Esophagus (tissue), 2 donors: ENCODE measurements around the gene ABHD17C. TPM values are rescaled to one million over a fixed set of nuclear protein-coding genes. Genes with fewer than 3 reads are reported as not detected.

Experiments
- H3K27ac ChIP-seq, 2 donors: one replicate each; pipeline ENCODE4 v1.5.1; 2013; ENCODE audit warnings: low read depth in 2 of 2, mild to moderate bottlenecking in 2 of 2, inconsistent platforms in 1 of 2, low read length in 1 of 2, moderate library complexity in 1 of 2
- H3K27me3 ChIP-seq, 2 donors: one replicate each; pipeline ENCODE4 v1.6.1; 2013; ENCODE audit warnings: low read length in 2 of 2, control low read depth in 1 of 2, mild to moderate bottlenecking in 1 of 2; ENCODE audit not compliant: insufficient read depth in 2 of 2, control insufficient read depth in 1 of 2
- H3K36me3 ChIP-seq, 2 donors: one replicate each; pipeline ENCODE4 v1.6.1; 2013; ENCODE audit warnings: low read length in 1 of 2; ENCODE audit not compliant: control insufficient read depth in 2 of 2, insufficient read depth in 2 of 2
- H3K4me1 ChIP-seq, 2 donors: one replicate each; pipeline ENCODE4 v1.6.1; 2013; ENCODE audit warnings: low read length in 1 of 2; ENCODE audit not compliant: control insufficient read depth in 2 of 2, insufficient read depth in 2 of 2
- H3K4me3 ChIP-seq, 2 donors: one replicate each; pipeline ENCODE4 v1.5.1; 2013; ENCODE audit warnings: low read length in 2 of 2, mild to moderate bottlenecking in 2 of 2, low read depth in 1 of 2, moderate library complexity in 1 of 2
- H3K9me3 ChIP-seq, 2 donors: one replicate each; pipeline ENCODE4 v1.6.1; 2013; ENCODE audit warnings: mild to moderate bottlenecking in 2 of 2, low read depth in 1 of 2, low read length in 1 of 2, moderate library complexity in 1 of 2; ENCODE audit not compliant: control insufficient read depth in 2 of 2, insufficient read depth in 1 of 2
- WGBS, 2 donors: extraction: QIAGEN DNeasy Blood & Tissue Kit; methylation state at CpG; one replicate each; pipeline ENCODE4 v1.1.7; 2013; 5-methylcytosine and 5-hydroxymethylcytosine counted together
- polyA plus RNA-seq, 2 donors: library from polyadenylated mRNA; stranded (reverse); fragments of 200-250 nt; gene quantifications; one replicate each; pipeline ENCODE4 v1.2.3, GENCODE V29; 2013
- donor health status: healthy with polysubstance abuse.
- donor health status: Bipolar disorder and iron deficiency.

ABHD17C gene
- polyA plus RNA-seq, 2 donors, result 26.6 to 27.3 TPM

DNA sequence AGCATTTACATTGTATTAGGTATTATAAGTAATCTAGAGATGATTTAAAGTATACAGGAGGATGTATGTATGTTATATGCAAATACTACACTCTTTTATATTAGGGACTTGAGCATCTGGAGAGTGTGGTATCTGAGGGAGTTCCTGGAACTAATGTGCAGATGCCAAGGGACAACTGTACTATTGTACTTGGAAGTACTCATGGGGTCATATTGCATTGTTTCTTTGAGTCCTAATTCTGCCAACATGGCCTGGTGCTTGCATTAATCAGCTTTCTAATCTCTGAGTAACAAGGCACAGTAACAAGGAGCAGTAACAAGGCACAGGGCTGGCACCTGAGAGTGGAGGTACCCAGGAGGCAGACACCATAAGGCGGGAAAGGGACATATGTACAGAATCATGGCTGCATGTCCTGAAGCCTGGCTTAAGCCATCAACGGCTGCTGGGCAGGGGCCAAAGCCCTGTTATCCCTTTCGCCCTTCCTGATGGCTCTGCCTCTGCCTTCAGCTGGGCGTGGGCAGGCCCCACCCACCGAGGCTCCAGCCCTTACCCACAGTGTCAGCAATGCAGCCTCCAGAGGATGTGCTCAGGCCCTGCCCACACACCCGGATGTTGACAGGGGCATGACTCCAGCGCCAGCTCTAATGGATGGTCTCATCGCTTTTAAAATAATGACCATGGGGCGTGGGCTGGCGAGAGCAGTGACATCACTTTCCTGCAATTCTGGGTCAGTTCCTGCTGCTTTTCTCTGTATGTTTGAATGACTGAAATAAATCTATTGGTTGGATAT is 107.0 kb downstream of the ABHD17C start:
- WGBS, 2 donors, result 68 to 74% methylated on average over 10 of the region's 10 CpGs
- no peaks in the 10 kb centered on the region for H3K9me3 ChIP-seq
- H3K4me1 ChIP-seq, result peaks cover 0 to 4% of the 10 kb centered on the region in 2 donors
- no peaks in the 10 kb centered on the region for H3K36me3 ChIP-seq
- no peaks in the 10 kb centered on the region for H3K27me3 ChIP-seq
- H3K27ac ChIP-seq, result no peak overlapping the region
- H3K4me3 ChIP-seq, result no peak overlapping the region

DNA sequence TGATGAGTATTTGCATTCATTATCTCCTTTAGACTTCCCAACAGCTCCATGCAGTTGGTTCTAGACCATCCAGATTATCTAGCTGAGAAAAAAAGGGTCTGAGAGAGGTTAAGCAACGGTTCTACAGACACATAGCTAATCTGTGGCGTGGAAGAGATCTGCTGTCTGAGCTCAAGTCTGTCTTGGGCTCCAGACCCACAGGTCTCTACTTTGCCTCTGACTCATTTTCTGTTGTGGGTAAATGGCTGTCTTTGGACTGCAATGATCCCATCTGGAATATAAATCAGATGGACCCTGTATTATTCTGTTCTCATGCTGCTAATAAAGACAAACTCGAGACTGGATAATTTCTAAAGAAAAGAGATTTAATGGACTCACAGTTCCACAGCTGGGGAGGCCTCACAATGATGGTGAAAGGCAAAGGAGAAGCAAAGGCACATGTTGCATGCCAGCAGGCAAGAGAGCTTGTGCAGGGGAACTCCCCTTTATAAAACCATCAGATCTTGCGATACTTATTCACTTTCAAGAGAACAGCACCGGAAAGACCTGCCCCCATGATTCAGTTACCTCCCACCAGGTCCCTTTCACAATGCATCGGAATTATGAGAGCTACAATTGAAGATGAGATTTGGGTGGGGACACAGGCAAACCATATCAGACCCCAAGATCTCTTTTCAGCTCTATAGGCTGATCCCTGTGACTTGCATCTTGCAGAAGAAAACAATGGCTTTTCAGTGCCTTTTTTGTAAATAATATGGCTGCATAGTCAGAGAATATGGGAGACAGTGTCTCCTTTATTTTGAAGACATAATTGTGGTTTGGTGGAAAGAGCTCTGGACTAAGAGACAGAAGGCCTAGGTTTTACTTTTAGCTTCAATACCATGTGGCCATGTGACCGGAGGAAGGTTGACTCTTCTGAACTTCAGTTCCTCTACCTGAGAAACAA is 108.7 kb downstream of the ABHD17C start:
- Histone ChIP-seq H3K27ac (no peak overlapping the region), H3K36me3 (no peaks in the 10 kb centered on the region), H3K27me3 (no peaks in the 10 kb centered on the region), H3K4me3 (no peak overlapping the region), H3K4me1 (peaks cover 0 to 4% of the 10 kb centered on the region in 2 donors), H3K9me3 (no peaks in the 10 kb centered on the region)
- 88 to 90% methylated on average over 7 of the region's 7 CpGs for WGBS, 2 donors

DNA sequence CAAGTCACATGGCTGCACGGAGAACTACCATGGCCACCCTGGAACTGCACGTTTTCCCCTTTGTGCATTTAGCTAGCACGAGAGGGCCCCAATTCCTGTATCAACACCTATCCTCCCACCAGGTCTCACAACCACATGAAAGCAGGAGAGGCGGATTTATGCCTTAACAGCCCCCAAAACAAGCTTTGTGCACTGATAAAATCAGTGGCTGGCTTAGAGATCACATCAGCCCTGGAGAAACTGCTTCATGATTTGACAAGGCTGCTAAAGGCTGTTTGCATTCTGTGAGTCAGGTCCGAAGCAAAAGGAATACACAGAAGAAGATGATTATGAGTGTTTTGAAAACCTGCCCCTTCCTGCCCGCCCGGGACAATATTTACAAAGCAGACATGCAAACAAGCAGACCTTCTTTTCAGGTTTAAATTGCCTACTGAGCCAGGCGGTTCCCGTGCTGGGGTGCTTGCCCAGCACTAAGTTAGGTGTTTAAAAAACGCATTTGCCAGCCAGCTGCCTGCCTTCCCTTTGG is 109.9 kb downstream of the ABHD17C start:
- Histone ChIP-seq H3K9me3 (no peaks in the 10 kb centered on the region), H3K27ac (peak overlapping the region in 1 of 2 donors; percentile 49), H3K36me3 (no peaks in the 10 kb centered on the region), H3K27me3 (no peaks in the 10 kb centered on the region), H3K4me1 (peaks cover 0 to 4% of the 10 kb centered on the region in 2 donors), H3K4me3 (no peak overlapping the region)
- WGBS, 2 donors, result 35 to 40% methylated on average over 10 of the region's 10 CpGs

Other genes with a start within 250 kb of the ABHD17C start
- 1 to 10 TPM; 2.0 to 2.2 TPM for gene CEMIP, start 84.1 kb downstream of the ABHD17C start, polyA plus RNA-seq